ENCODE results near the gene NDUFV3. TPM values are rescaled to one million over a fixed set of nuclear protein-coding genes. Genes with fewer than 3 reads are reported as not detected.
A peak's percentile ranks its signal among the peaks of the same experiment; 100 is the strongest.
"Not testable (repeated sequence)": the region's sequence is repeated elsewhere in the genome, so short reads cannot be mapped to it uniquely, and the experiment has no call there.

The NDUFV3 gene
- total and polyA plus RNA-seq, 2 of the 13 experiments (the other 11 are each of a cell fraction or from before 2014, with no cell fraction given) = 14.2 to 29.6 TPM

GRCh38 chr21:42956824-42957630 lies 63.9 kb downstream of the NDUFV3 start:
- no peak overlapping the region for H3K27ac ChIP-seq (ENCODE audit: extremely low read length, insufficient read depth, low read length)
- H3K36me3 ChIP-seq (replicated peaks in 1 of 2; ENCODE audit: control insufficient read depth in 1 of 2, insufficient read depth in 2 of 2, low read length in 2 of 2) = no peaks in the 10 kb centered on the region
- H3K79me2 ChIP-seq (ENCODE audit: insufficient read depth, low read length) = no peaks in the 10 kb centered on the region
- peaks cover 0 to 2% of the 10 kb centered on the region in 2 experiments; a peak in 2 of 5 replicates for H3K27me3 ChIP-seq (ENCODE audit: control insufficient read depth in 1 of 2, insufficient read depth in 2 of 2, low read length in 2 of 2)
- BruUV-seq (replicated peaks) = no TSS peak
- 28% methylated on average over 11 of the region's 13 CpGs for WGBS (ENCODE audit: low lambda C conversion rate)
- DNase-seq (ENCODE audit: low spot score) = peak; percentile 35
- 0 out of 2 replicates have a peak overlapping the region, but pooled peaks have one; percentile 7 for H3K9ac ChIP-seq (ENCODE audit: insufficient read depth, low read depth, low read length)
- no peak overlapping the region for H2AFZ ChIP-seq (ENCODE audit: low read length)
- H3K4me1 ChIP-seq (ENCODE audit: insufficient read depth, low read length) = peaks cover 28% of the 10 kb centered on the region
- ATAC-seq = peak; percentile 84
- H4K20me1 ChIP-seq (ENCODE audit: insufficient read depth, low read length) = no peaks in the 10 kb centered on the region
- intact Hi-C loops (cut with micrococcal nuclease; ENCODE audit: unreplicated experiment) = no loop called here
- no peaks in the 10 kb centered on the region for H3K9me3 ChIP-seq (ENCODE audit: low read length)
- ChIA-PET CTCF (ENCODE audit: low intra/inter-chr PET ratio, low total read pairs) (no interaction called here), POLR2A (interaction anchor here (1.4 to 3.2 kb wide), 2 partner anchors 15 to 17 kb away, joined by 5 to 10 read pairs; partner anchors contain the start of gene PKNOX1)
- H3K4me2 ChIP-seq (ENCODE audit: low read depth, low read length) = peak overlapping the region; percentile 24; the same call in 1 of the 2 replicates
- TF ChIP-seq ZNF770 (CRISPR knock-in tag; IDR thresholded peaks at IDR 0.05) (peak; percentile 81), TAF15 (IDR thresholded peaks at IDR 0.05; ENCODE audit: low read depth, low read length, poor library complexity, severe bottlenecking) (no peak)
- H3K4me3 ChIP-seq (replicated peaks in 1 of 3; ENCODE audit: insufficient read depth in 1 of 3, low read depth in 2 of 3, low read length in 3 of 3) = no peak overlapping the region
- no peak for FAIRE-seq
- in situ Hi-C loops (cut with HindIII; ENCODE audit: extremely low pct_ligation_motif_present, low pct_unique_long_range_greater_than_20kb) = no loop called here

GRCh38 chr21:42958122-42958521 lies 65.0 kb downstream of the NDUFV3 start:
- H3K9ac ChIP-seq (ENCODE audit: insufficient read depth, low read depth, low read length); DNase-seq (ENCODE audit: low spot score); CTCF ChIA-PET (ENCODE audit: low intra/inter-chr PET ratio, low total read pairs); H3K9me3 ChIP-seq (ENCODE audit: low read length); FAIRE-seq; BruUV-seq (replicated peaks); H4K20me1 ChIP-seq (ENCODE audit: insufficient read depth, low read length); H3K79me2 ChIP-seq (ENCODE audit: insufficient read depth, low read length); intact Hi-C loops (cut with micrococcal nuclease; ENCODE audit: unreplicated experiment); H3K4me3 ChIP-seq (replicated peaks in 1 of 3; ENCODE audit: insufficient read depth in 1 of 3, low read depth in 2 of 3, low read length in 3 of 3); H3K36me3 ChIP-seq (replicated peaks in 1 of 2; ENCODE audit: control insufficient read depth in 1 of 2, insufficient read depth in 2 of 2, low read length in 2 of 2); H3K4me2 ChIP-seq (ENCODE audit: low read depth, low read length); H3K27ac ChIP-seq (ENCODE audit: extremely low read length, insufficient read depth, low read length); H3K27me3 ChIP-seq (ENCODE audit: control insufficient read depth in 1 of 2, insufficient read depth in 2 of 2, low read length in 2 of 2); in situ Hi-C loops (cut with HindIII; ENCODE audit: extremely low pct_ligation_motif_present, low pct_unique_long_range_greater_than_20kb); ATAC-seq; H2AFZ ChIP-seq (ENCODE audit: low read length): not testable (repeated sequence)
- H3K4me1 ChIP-seq (ENCODE audit: insufficient read depth, low read length) = peaks cover 28% of the 10 kb centered on the region
- POLR2A ChIA-PET = interaction anchor here (3.2 kb wide), 1 partner anchor 16 kb away, joined by 10 read pairs; the partner anchor contains the start of gene PKNOX1
- WGBS (ENCODE audit: low lambda C conversion rate) = 68% methylated on average over 6 of the region's 6 CpGs
